ENCODE results near the gene PCARE. TPM values are rescaled to one million over a fixed set of nuclear protein-coding genes. Genes with fewer than 3 reads are reported as not detected.

PCARE gene
- total and polyA plus RNA-seq, 2 of the 8 experiments (the other 6 are each of a cell fraction or from before 2014, with no cell fraction given): not detected

- H3K23me2 ChIP-seq (ENCODE audit: low read depth, low read length): no peaks in the 10 kb centered on the region
- TF ChIP-seq ATF2 (IDR thresholded peaks at IDR 0.05; ENCODE audit: low read length): no peak
- no peak for TF ChIP-seq RXRA (IDR thresholded peaks at IDR 0.05; ENCODE audit: insufficient read depth, low read depth, low read length)
- TF ChIP-seq FOSL1 (IDR thresholded peaks at IDR 0.05; ENCODE audit: insufficient read depth, low read depth, low read length): no peak
- TF ChIP-seq ASH2L (IDR thresholded peaks at IDR 0.05; ENCODE audit: low read length): no peak
- H3K27ac ChIP-seq (ENCODE audit: low read depth, low read length): no peak overlapping the region
- FAIRE-seq (no peak), DNase-seq (ENCODE audit: low read depth in 1 of 2, low spot score in 2 of 2) (no peak)
- H3K79me2 ChIP-seq (ENCODE audit: control insufficient read depth in 1 of 2, insufficient read depth in 2 of 2, low read length in 2 of 2): no peaks in the 10 kb centered on the region
- no peak overlapping the region for H3K9ac ChIP-seq (replicated peaks in 1 of 4; ENCODE audit: extremely low read depth in 1 of 4, low read depth in 3 of 4, low read length in 3 of 4)
- peaks cover 0 to 6% (median 3%) of the 10 kb centered on the region in 4 experiments; a peak in 4 of 7 replicates for H3K4me1 ChIP-seq (replicated peaks in 1 of 4; ENCODE audit: control insufficient read depth in 3 of 4, insufficient read depth in 4 of 4, low read length in 3 of 4)
- no peak overlapping the region for H3K4me2 ChIP-seq (ENCODE audit: insufficient read depth in 1 of 2, low read depth in 2 of 2, low read length in 2 of 2)
- no peak overlapping the region for H4K8ac ChIP-seq (ENCODE audit: extremely low read depth, insufficient read depth, low read length)
- H2BK15ac ChIP-seq (ENCODE audit: low read length): no peak overlapping the region
- H2AK5ac ChIP-seq (ENCODE audit: low read depth, low read length): no peak overlapping the region
- H4K91ac ChIP-seq (replicated peaks; ENCODE audit: insufficient read length, low read length): no peak overlapping the region
- no peak overlapping the region for H3K4ac ChIP-seq (replicated peaks; ENCODE audit: insufficient read length, low read depth, low read length)
- no peak overlapping the region for H3K14ac ChIP-seq (ENCODE audit: insufficient read length)
- H4K5ac ChIP-seq (ENCODE audit: insufficient read length, low read depth, low read length): no peak overlapping the region
- no peaks in the 10 kb centered on the region for H3K9me3 ChIP-seq (ENCODE audit: insufficient read depth in 2 of 2, low read depth in 1 of 2, low read length in 1 of 2)
- no peaks in the 10 kb centered on the region for H3K79me1 ChIP-seq (ENCODE audit: low read depth, low read length)
- H2BK120ac ChIP-seq (replicated peaks; ENCODE audit: low read depth, low read length): no peak overlapping the region
- POLR2A ChIA-PET (ENCODE audit: partially characterized antibody): no interaction called here
- CTCF ChIA-PET (ENCODE audit: partially characterized antibody): interaction anchor here (0.9 to 1.6 kb wide), 5 partner anchors 10 to 180 kb away, joined by 3 to 6 read pairs (median 3); no protein-coding TSS in a partner anchor
- H3K27me3 ChIP-seq (replicated peaks in 1 of 4; ENCODE audit: control insufficient read depth in 3 of 4, extremely low read depth in 1 of 4, insufficient read depth in 3 of 4, low read length in 3 of 4): no peaks in the 10 kb centered on the region
- no peak overlapping the region for H3K23ac ChIP-seq (ENCODE audit: insufficient read length)
- no peak overlapping the region for H3K56ac ChIP-seq (replicated peaks; ENCODE audit: insufficient read length, low read depth, low read length)
- H2BK12ac ChIP-seq (ENCODE audit: low read depth, low read length): no peak overlapping the region
- H3K4me3 ChIP-seq (ENCODE audit: extremely low read depth in 1 of 4, insufficient read depth in 2 of 4, low read depth in 3 of 4, low read length in 4 of 4): no peak overlapping the region
- no peaks in the 10 kb centered on the region for H3K36me3 ChIP-seq (ENCODE audit: control insufficient read depth in 2 of 4, insufficient read depth in 4 of 4, low read length in 3 of 4)
- H2BK5ac ChIP-seq (ENCODE audit: low read depth, low read length): no peak overlapping the region
- H2BK20ac ChIP-seq (ENCODE audit: low read length): no peak overlapping the region
- no peak overlapping the region for H2AFZ ChIP-seq (ENCODE audit: low read length)
- WGBS, 2 experiments (ENCODE audit: extremely low coverage in 1 of 2, insufficient coverage in 1 of 2, insufficient read length in 1 of 2, insufficient replicate concordance in 2 of 2, low coverage in 1 of 2, low lambda C conversion rate in 2 of 2, missing lambda C conversion rate in 1 of 2): 79% methylated on average over 4 of the region's 4 CpGs; no CpG with 5 or more reads in 1 of the 2 experiments
- H4K20me1 ChIP-seq (replicated peaks in 1 of 2; ENCODE audit: control insufficient read depth in 1 of 2, insufficient read depth in 2 of 2, low read length in 2 of 2): no peaks in the 10 kb centered on the region
- no peak overlapping the region for H3K18ac ChIP-seq (ENCODE audit: extremely low read depth, low read length)
These were observed 49.4 kb downstream of the PCARE start for GRCh38 chr2:29024882-29025430.

Measured in H1 (cell line).